Small intestine (tissue), 7 donors: ENCODE results near the gene PCBP3. TPM values are rescaled to one million over a fixed set of nuclear protein-coding genes. Genes with fewer than 3 reads are reported as not detected.

ENCODE experiments used
- DNase-seq, 2 donors: peaks; one replicate each; pipeline versions ENCODE4 v3.0.0 to v3.0.0-alpha.2; 2013
- FAIRE-seq: peaks from 2 replicates; lab custom pipeline; 2012; peaks lifted over from hg19 to GRCh38; lab: Jason Lieb, UNC
- H3K27ac ChIP-seq, 3 donors: one replicate each; pipeline ENCODE4 v1.5.1; 2013; ENCODE audit warnings: low read length in 2 of 3, mild to moderate bottlenecking in 2 of 3, control low read depth in 1 of 3, inconsistent platforms in 1 of 3, low read depth in 1 of 3, moderate library complexity in 1 of 3
- H3K27me3 ChIP-seq, 3 donors: one replicate each; pipeline ENCODE4 v1.6.1; 2013; ENCODE audit warnings: low read length in 3 of 3, inconsistent platforms in 1 of 3; ENCODE audit not compliant: control insufficient read depth in 3 of 3, insufficient read depth in 3 of 3
- H3K36me3 ChIP-seq, 3 donors: one replicate each; pipeline ENCODE4 v1.6.1; 2013; ENCODE audit warnings: low read length in 3 of 3, inconsistent platforms in 1 of 3, low read depth in 1 of 3, mild to moderate bottlenecking in 1 of 3, moderate library complexity in 1 of 3; ENCODE audit not compliant: control insufficient read depth in 3 of 3, insufficient read depth in 2 of 3
- H3K4me1 ChIP-seq, 3 donors: one replicate each; pipeline ENCODE4 v1.6.1; 2013; ENCODE audit warnings: low read length in 2 of 3, inconsistent platforms in 1 of 3, low read depth in 1 of 3, mild to moderate bottlenecking in 1 of 3, moderate library complexity in 1 of 3; ENCODE audit not compliant: control insufficient read depth in 3 of 3, insufficient read depth in 2 of 3
- H3K4me3 ChIP-seq, 3 donors: one replicate each; pipeline ENCODE4 v1.5.1; 2013; ENCODE audit warnings: low read length in 3 of 3, control low read depth in 1 of 3, inconsistent platforms in 1 of 3, low read depth in 1 of 3, mild to moderate bottlenecking in 1 of 3, moderate library complexity in 1 of 3
- H3K9me3 ChIP-seq, 2 donors: one replicate each; pipeline ENCODE4 v1.6.1; 2013; ENCODE audit warnings: low read depth in 1 of 2, low read length in 1 of 2; ENCODE audit not compliant: control insufficient read depth in 2 of 2, insufficient read depth in 1 of 2
- WGBS, 3 donors: extraction: QIAGEN DNeasy Blood & Tissue Kit; methylation state at CpG; one replicate each; pipeline ENCODE4 v1.1.7; 2013; 5-methylcytosine and 5-hydroxymethylcytosine counted together
- polyA plus RNA-seq, 4 donors: library from polyadenylated mRNA; stranded (reverse) in 3 of 4; unstranded in 1 of 4; fragments of 200-250 nt in 3 of 4; fragments of 120-200 nt in 1 of 4; gene quantifications; one replicate each; pipeline versions ENCODE4 v1.2.1 to v1.2.3, GENCODE V29; 2013
- donor health status: healthy with polysubstance abuse.
- donor health status: control.
- donor health status: control.
- donor health status: Bipolar disorder and iron deficiency.
- donor health status: healthy.

The PCBP3 gene
- polyA plus RNA-seq, 4 donors = 0.81 to 8.2 (median 1.0) TPM; not detected in 1

DNA sequence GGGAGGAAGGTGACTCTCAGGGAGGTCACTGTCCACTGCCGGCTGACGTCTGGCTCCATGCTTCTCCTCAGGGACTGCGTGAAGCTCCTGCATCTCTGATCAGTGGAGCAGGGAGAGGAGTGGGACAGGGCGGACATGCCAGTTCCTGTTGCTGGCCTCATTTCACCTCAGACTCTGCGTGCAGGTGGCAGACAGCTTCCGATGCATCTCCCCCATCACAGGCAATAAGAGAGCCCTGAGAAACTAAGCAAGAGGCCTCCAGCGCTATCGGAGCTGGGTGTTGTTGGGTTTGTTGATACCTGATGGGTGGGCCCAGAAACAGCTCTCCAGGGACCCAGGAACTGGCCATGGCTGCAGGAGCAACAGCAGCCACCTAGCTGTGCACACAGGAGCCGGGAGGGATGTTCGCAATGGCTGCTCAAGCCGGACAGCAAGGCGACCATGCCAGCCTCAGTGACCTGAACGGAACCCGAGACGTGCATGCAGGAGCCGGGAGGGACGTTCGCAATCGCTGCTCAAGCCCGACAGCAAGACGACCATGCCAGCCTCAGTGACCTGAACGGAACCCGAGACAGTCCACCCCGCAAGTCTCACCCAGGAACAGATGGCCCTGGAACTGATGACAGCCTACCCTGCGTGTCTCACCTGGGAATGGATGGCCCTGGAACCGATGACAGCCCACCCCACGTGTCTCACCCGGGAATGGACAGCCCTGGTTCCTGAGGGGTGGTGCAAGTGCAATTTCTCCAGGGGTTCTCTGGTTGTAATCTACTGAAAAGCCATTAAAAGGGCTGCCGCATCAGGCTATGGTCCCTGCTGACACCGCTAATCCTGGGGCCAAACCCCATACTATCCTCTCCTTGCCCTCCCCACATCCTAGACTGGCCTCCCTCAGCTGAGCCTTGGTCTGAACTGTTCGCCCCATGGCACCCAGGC, 14.2 kb upstream of the PCBP3 start:
- FAIRE-seq = no peak
- Histone ChIP-seq H3K27me3 (peaks cover 0 to under 1% (median 0%) of the 10 kb centered on the region in 3 donors), H3K27ac (no peak overlapping the region), H3K9me3 (peaks cover 0 to under 1% of the 10 kb centered on the region in 2 donors), H3K36me3 (no peaks in the 10 kb centered on the region), H3K4me1 (no peaks in the 10 kb centered on the region), H3K4me3 (no peak overlapping the region)
- 79 to 85% (median 82%) methylated on average over 31 of the region's 31 CpGs for WGBS, 3 donors
- no peak for DNase-seq

GRCh38 chr21:45630066-45630694, 13.3 kb upstream of the PCBP3 start:
- FAIRE-seq = no peak
- H3K4me3 ChIP-seq = no peak overlapping the region
- no peak overlapping the region for H3K27ac ChIP-seq
- 78 to 85% (median 82%) methylated on average over 16 of the region's 16 CpGs for WGBS, 3 donors
- peaks cover 0 to 6% of the 10 kb centered on the region in 2 donors for H3K9me3 ChIP-seq
- no peaks in the 10 kb centered on the region for H3K27me3 ChIP-seq
- no peaks in the 10 kb centered on the region for H3K4me1 ChIP-seq
- no peaks in the 10 kb centered on the region for H3K36me3 ChIP-seq
- no peak for DNase-seq

DNA sequence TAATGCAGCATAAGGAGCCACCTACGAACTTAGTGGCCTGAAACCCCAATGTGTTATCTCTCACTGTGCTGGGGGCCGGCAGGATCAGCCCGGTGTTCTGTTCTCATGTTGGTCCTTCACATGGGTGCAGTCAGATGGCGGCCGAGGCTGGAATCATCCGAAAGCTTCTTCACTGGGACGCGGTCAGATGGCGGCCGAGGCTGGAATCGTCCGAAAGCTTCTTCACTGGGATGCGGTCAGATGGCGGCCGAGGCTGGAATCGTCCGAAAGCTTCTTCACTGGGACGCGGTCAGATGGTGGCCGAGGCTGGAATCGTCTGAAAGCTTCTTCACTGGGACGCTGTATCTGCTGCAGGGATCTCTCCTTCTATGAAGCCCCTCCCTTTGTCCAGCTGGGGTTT, 12.6 kb upstream of the PCBP3 start:
- Histone ChIP-seq H3K4me3 (no peak overlapping the region), H3K27me3 (no peaks in the 10 kb centered on the region), H3K27ac (no peak overlapping the region), H3K36me3 (no peaks in the 10 kb centered on the region), H3K9me3 (peaks cover 0 to 6% of the 10 kb centered on the region in 2 donors), H3K4me1 (no peaks in the 10 kb centered on the region)
- FAIRE-seq (no peak), DNase-seq (no peak)
- WGBS, 3 donors = 85 to 88% (median 87%) methylated on average over 20 to 22 of the region's 22 CpGs

DNA sequence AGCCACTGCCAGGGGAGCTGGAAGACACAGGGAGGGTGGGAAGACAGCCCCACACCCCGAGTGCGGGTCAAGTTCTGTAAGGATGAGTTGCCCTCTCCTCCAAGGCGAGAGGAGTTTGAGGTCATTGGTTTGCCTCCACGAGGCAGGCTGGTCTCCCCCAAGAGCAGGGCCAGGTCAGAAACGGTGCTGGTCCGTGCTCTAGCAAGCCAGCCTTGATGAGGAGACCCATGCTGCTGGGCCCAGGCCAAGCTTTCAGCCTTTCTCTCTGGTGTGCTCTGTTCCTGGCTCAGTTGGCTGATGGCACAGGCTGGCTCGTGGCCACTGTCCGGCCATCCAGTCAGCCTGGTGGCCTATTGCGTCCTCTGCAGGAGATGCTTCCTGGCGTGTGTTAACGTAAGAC, 12.0 kb upstream of the PCBP3 start:
- no peaks in the 10 kb centered on the region for H3K4me1 ChIP-seq
- DNase-seq = no peak
- no peaks in the 10 kb centered on the region for H3K27me3 ChIP-seq
- H3K36me3 ChIP-seq = no peaks in the 10 kb centered on the region
- no peak overlapping the region for H3K4me3 ChIP-seq
- FAIRE-seq = no peak
- 78 to 82% (median 82%) methylated on average over 10 to 11 of the region's 11 CpGs for WGBS, 3 donors
- peaks cover 0 to 6% of the 10 kb centered on the region in 2 donors for H3K9me3 ChIP-seq
- no peak overlapping the region for H3K27ac ChIP-seq

- Histone ChIP-seq H3K4me1 (no peaks in the 10 kb centered on the region), H3K9me3 (peaks cover 0 to 6% of the 10 kb centered on the region in 2 donors), H3K27me3 (no peaks in the 10 kb centered on the region), H3K27ac (no peak overlapping the region), H3K36me3 (no peaks in the 10 kb centered on the region), H3K4me3 (no peak overlapping the region)
- FAIRE-seq (no peak), DNase-seq (no peak)
- WGBS, 3 donors = 72 to 82% (median 79%) methylated on average over 13 of the region's 13 CpGs
Measured at GRCh38 chr21:45632160-45632559, 11.4 kb upstream of the PCBP3 start.

DNA sequence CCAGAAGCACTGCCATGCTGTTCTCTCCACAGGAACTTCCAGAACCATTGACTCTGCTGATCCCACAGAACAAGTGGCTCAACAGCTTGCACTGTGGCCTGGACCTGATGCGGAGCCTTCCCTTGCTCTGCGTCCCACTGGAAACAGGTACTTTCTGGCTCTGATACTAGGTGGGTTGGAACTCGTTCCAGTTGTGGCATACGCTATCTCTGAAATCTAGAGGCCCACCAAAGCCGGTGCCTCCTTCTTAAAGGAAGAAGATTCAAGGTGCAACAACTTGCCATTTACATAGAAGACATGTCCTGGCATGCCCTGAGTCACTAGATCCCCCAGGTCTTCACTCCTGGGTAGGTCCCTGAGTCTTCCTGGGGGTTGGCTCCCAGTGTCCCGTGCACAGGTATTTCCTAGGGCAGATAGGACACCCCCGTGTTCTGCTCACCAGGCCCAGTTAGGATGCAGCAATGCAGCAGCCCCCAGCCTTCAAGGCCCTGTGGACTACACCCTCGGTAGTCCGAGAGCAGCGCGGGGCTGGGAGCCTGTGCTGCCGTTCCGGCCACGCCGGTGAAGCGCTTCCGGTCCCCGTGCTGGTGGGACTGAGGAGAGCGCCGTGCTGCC, 10.8 kb upstream of the PCBP3 start:
- WGBS, 3 donors = 89 to 92% (median 92%) methylated on average over 20 of the region's 20 CpGs
- FAIRE-seq = no peak
- no peaks in the 10 kb centered on the region for H3K36me3 ChIP-seq
- DNase-seq = no peak
- no peaks in the 10 kb centered on the region for H3K27me3 ChIP-seq
- H3K27ac ChIP-seq = no peak overlapping the region
- no peaks in the 10 kb centered on the region for H3K4me1 ChIP-seq
- H3K4me3 ChIP-seq = no peak overlapping the region
- H3K9me3 ChIP-seq = peaks cover 0 to 6% of the 10 kb centered on the region in 2 donors

DNA sequence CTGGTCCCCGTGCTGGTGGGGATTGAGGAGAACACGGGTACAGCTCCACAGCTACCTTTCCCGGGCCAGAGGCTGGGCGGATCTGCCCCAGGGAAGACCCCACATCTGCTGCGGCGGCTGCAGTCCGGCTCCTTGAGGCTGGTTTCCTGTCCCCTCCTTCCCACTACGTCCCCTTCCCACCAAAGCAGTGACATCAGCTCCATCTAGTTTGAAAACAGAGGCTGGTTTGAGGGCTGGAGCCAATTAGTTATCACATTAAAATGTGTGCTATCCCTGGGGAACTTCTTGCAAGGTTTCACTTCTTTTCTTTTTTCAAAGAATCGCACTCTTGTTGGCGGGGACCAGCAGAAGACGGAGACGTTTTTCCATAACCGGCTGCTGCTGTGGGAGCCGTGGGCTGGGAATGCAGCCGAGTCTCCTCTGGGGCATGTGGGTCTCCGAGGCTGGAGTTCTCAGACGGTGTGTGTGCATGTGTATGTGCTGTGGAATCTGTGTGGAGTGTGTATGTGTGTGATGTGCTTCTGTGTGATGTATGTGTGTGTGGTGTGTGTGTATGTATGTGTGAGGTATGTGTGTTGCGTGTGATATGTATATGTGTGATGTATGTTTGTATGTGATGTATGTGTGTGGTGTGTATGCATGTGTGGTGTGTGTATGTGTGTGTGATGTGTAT, 8.9 kb upstream of the PCBP3 start:
- no peaks in the 10 kb centered on the region for H3K36me3 ChIP-seq
- H3K27ac ChIP-seq = no peak overlapping the region
- no peak overlapping the region for H3K4me3 ChIP-seq
- FAIRE-seq (no peak), DNase-seq (no peak)
- no peaks in the 10 kb centered on the region for H3K4me1 ChIP-seq
- peaks cover 0 to 6% of the 10 kb centered on the region in 2 donors for H3K9me3 ChIP-seq
- WGBS, 3 donors = 66 to 90% (median 86%) methylated on average over 18 of the region's 18 CpGs
- peaks cover 0 to 5% (median 0%) of the 10 kb centered on the region in 3 donors for H3K27me3 ChIP-seq
